Transverse colon (tissue), 4 donors: Measurements from ENCODE around the gene C9orf57.

Experiments used
- EP300 ChIP-seq: sonication (generic); formaldehyde crosslinking; IDR thresholded peaks from one replicate; pipeline ENCODE4 v1.6.1; 2017; ENCODE audit warnings: antibody characterized with exemption, low read depth
- POLR2AphosphoS5 ChIP-seq, 3 donors: sonication (generic); formaldehyde crosslinking; IDR thresholded peaks; one replicate each; pipeline ENCODE4 v1.6.1; 2016; ENCODE audit warnings: antibody characterized with exemption in 3 of 3
- TF ChIP-seq, protein P1 (sequence below), 5 experiments: fragments of 200-600 bp in 3 of 5; fragments of 450-650 bp in 2 of 5; sonication (generic) in 3 of 5; IDR thresholded peaks; 1 replicate in 2 of 5; 2 replicates in 3 of 5; pipeline ENCODE4 v1.5.1; 2016 to 2017; ENCODE audit warnings: antibody characterized with exemption in 5 of 5, inconsistent platforms in 3 of 5, mild to moderate bottlenecking in 2 of 5, moderate library complexity in 1 of 5

DNA sequence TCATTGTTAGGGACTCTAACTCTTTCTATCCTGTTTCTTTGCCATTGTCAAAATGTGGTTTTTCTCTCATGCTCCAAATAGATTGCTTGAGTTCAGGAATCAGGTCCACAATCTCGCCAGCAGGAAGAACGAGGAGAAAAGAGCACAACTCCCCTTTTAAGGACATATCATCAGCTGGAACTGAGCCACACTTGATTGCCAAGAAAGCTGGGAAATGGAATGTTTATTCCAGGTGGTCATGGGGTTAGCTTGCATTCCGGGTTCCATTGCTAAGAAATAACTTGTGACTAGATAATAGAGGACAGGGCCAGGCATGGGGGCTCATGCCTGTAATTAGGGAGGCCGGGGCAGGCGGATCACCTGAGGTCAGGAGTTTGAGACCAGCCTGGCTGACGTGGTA is 32.4 kb upstream of the C9orf57 start:
- TF ChIP-seq, protein P1, sequence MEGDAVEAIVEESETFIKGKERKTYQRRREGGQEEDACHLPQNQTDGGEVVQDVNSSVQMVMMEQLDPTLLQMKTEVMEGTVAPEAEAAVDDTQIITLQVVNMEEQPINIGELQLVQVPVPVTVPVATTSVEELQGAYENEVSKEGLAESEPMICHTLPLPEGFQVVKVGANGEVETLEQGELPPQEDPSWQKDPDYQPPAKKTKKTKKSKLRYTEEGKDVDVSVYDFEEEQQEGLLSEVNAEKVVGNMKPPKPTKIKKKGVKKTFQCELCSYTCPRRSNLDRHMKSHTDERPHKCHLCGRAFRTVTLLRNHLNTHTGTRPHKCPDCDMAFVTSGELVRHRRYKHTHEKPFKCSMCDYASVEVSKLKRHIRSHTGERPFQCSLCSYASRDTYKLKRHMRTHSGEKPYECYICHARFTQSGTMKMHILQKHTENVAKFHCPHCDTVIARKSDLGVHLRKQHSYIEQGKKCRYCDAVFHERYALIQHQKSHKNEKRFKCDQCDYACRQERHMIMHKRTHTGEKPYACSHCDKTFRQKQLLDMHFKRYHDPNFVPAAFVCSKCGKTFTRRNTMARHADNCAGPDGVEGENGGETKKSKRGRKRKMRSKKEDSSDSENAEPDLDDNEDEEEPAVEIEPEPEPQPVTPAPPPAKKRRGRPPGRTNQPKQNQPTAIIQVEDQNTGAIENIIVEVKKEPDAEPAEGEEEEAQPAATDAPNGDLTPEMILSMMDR (IDR thresholded peaks at IDR 0.05): no peak
- TF ChIP-seq EP300 (no peak), POLR2AphosphoS5 (IDR thresholded peaks at IDR 0.05) (no peak)
